Posterior cingulate gyrus (tissue), 11 donors: ENCODE data around the gene TMEM150A.
"Not testable (repeated sequence)": the region's sequence is repeated elsewhere in the genome, so short reads cannot be mapped to it uniquely, and the experiment has no call there.

Experiments
- DNase-seq, 10 donors: peaks; one replicate each; pipeline versions ENCODE4 v3.0.0 to v3.0.0-alpha.2; 2020 to 2021; ENCODE audit warnings: mixed read lengths in 3 of 10
- intact Hi-C: fragments of 100-400 bp; cut with DNase I; formaldehyde crosslinking; loops from one replicate; pipeline ENCODE4 v1.15.1; 2023

The TMEM150A gene, protein sequence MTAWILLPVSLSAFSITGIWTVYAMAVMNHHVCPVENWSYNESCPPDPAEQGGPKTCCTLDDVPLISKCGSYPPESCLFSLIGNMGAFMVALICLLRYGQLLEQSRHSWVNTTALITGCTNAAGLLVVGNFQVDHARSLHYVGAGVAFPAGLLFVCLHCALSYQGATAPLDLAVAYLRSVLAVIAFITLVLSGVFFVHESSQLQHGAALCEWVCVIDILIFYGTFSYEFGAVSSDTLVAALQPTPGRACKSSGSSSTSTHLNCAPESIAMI

DNA sequence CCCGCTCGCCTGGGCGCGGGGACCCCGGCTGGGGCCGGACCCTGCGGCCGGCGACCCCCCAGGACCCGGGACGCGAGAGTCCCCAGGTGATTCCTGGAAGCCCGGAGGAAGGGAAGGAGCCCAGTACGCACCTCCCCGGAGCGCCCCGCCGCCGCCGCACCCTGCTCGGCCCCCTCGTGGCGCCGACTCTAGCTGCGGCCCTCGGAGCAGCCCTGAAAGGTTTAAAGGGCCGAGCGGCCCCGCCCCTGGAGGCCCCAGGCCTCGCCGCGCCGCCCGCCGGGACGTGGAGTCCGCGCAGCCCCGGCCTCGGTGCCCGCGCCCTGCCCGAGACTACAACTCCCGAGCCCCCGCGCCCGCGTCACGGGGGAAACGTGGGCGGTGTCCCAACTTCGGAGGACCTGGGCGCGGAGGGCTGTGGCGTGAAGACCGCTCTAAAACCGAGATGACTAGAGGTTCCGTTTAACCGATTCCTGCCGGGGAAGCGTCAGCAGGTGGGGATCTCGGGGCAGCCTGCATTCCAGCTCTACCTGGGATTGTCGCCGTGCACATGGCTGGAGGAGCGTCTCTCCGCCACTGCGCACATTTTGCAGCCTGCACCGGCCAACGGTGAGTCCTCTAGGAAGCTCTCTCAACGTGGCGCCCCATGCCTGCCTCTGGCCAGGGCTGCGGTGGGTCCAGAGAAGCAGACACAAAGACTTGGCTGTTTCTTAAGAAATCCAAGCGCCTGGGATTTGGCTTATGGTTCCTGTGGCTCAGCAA lies at the start of gene TMEM150A:
Gene TMEM150A (minus strand): TSS at position 223 of the 759 bp plus-strand sequence. CDS start 750 bp downstream, outside the sequence.
- DNase-seq = peak; percentile 85 to 99 (median 94)
- intact Hi-C loops = no loop called here

DNA sequence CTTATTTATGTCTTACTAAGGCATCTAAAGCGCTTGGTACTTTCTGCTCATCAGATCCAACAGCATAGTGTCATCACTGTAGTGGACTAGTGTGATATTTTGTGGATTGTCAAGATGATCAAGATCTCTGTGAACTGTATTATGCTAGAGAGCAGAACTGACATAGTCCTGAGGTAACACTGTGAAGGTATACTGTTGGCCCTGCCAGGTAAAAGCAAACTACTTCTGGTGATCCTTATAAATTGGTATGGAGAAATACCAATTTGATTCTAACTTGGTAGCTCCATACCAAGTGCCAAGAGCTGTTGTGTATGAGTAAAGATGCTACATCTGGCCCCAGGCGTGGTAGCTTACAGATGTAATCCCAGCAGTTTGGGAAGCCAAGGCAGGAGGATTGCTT lies 49.6 kb upstream of the TMEM150A start:
- intact Hi-C loops = no loop called here

DNA sequence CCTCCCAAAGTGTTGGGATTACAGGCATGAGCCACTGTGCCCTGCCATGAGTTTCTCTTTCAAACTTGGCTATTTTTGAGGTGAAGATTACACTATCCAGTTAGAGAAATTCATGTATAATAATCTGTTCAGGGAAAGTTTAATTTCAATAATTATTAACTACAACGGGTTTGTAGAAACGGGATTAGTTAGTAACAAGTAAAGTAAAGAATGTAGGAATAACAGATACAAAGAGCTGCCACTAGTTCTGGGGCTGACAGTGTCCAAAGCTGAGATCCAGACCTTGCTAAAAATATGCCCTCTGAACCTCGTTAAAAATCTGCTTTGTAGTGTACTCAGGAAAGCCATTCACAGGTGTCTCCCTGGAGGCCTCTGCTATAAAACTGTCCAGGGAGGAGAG lies 48.6 kb upstream of the TMEM150A start:
- intact Hi-C loops = no loop called here
- DNase-seq = no peak

More for the DNA sequence above, 49.6 kb upstream of the TMEM150A start:
- no peak for DNase-seq

DNA sequence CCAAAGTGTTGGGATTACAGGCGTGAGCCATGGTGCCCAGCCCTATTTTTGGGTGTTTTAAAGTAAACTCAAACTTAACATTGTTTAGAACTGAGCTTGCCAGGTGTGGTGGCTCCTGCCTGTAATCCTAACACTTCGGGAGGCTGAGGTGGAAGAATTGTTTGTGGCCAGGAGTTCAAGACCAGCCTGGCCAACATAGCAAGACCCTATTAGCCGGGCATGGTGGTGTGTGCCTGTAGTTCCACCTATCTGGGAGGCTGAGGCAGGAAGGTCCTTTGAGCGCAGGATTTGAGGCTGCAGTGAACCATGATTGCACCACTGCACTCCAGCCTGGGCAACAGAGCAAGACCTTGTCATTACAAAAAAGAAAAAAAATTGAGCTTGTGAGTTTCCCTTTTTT lies 48.0 kb upstream of the TMEM150A start:
- intact Hi-C loops = no loop called here

DNA sequence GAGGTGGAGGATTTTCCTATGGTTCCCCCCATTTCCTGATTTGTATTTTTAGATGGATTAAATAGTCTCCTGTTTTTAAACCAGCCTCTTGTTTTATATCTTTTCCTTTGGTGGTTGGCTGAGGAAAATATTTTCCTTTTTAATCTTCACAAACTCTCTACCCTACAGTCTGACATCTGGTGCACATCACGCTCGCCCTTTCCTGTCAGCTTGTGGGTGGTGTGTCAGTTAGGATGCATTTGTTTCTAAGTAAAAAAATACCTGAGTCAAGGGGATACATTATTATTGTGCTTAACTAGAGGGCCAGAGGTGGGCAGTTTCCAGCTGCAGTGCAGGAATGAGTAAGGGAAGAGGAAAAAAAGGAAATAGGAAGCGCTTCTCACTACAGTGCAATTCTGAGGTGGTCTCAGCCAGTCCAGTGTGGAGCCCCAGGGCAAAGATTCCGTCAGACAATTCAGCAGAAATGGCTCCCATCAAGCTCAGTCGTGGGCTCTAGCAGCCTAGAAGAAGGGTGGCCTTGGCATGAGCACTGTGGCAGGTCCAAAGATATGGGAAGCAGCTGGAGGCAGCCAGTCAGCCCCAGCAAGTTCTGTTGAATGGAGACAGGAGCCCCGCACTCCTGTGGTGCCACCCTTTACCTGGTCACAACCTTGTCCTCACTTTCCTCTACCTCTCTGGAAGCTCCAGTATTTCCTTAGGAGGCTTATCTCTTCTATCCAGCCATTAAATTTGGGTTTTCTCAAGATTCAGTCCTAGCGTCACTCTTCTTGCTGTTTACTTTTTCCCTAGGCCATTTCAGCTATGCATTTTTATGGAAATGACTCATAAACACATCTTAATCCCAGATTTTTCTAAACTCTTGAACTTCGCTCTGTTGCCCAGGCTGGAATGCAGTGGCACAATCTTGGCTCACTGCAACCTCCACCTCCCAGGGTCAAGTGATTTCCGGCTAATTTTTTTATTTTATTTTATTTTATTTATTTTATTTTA lies 47.0 kb upstream of the TMEM150A start:
- intact Hi-C loops = no loop called here
- no peak for DNase-seq

More for the DNA sequence above, 48.0 kb upstream of the TMEM150A start:
- DNase-seq = no peak

DNA sequence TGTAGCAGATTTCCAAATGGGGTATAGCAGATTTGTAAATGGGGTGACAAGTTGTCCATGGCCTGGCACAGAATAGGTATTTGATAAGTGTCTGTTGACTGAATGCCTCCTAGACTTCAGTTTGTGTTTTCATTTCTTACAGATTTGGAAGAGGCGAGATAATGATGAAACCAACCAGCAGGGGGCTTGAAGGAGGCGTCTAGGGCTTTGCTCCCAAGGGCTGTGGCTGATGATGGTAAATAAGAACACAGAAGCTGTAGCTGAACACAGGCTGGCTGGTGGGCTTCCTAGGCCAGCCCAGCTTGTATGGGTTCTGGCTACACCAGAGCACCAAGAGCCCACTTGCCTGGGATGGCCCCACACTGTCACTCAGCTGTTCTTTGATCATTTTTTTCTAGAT lies 46.1 kb upstream of the TMEM150A start:
- peak in 1 of 10 donors; percentile 67 for DNase-seq
- intact Hi-C loops = no loop called here

DNA sequence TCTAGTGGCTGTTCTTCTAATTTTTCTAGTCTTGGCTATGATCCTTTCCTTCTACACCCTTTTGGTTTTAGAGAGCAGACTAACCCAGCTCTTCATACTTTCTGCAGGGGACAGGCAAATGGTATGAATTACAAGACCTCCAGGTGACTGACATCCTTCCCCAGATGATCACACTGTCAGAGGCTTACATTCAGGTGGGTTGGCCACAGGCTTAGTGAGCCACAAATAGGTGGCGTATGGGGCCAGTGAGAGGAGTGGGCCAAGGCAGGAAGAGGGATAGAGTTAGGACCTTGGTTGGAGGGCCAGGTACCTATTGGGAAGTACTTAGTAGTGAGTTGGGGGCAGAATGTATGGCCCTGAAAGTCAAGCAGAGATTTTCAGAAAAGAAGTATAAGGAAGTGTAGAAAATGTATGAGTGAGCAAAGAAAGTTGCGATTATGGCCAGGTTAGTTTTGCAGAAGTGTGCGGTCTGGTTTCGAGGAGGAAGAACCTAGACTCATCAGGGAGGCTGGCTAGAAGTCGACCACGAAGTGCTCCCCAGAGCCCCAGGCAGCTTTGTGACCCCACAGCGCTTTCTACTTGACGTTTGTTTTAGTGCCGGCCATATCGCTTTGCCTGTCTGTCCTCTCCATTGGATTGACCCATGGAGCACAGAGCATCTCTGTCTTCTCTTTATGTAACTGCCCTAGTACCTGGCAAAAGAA lies 45.5 kb upstream of the TMEM150A start:
- intact Hi-C loops = no loop called here
- no peak for DNase-seq

DNA sequence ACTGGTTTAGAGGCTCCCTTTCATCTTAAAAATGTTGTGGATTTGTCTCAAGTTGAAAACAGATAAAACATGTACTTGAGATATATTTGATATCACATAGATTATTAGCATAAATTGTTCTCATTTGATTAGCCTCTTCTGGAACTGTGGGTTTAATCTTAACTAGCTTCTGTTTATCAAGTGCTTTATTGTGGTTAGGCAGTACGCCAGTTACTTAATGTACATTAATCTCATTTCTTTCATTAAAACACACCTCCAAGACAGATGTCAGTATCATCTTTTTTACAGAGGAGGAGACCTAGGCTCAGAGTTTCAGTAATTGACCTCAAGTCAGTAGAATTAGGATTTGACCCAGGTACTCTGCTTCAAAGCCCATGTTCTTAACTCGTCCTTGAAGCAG lies 43.7 kb upstream of the TMEM150A start:
- DNase-seq = no peak
- intact Hi-C loops = no loop called here

DNA sequence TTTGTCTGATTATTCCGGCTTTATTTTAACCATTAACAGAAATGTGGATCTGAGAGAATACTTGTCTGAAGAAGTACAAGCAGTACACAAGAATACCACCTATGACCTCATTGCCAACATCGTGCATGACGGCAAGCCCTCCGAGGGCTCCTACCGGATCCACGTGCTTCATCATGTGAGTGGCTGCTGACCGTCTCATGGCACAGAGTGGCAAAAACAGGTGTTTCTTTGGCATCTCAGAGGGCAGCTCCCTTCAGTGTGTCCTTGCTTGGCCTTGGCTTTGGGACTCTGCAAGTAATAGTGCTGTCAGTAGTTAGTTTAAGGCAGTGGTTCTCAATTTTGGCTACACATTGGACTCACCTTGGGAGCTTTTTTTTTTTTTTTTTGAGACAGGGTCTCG lies 42.4 kb upstream of the TMEM150A start:
- intact Hi-C loops = no loop called here
- no peak for DNase-seq

DNA sequence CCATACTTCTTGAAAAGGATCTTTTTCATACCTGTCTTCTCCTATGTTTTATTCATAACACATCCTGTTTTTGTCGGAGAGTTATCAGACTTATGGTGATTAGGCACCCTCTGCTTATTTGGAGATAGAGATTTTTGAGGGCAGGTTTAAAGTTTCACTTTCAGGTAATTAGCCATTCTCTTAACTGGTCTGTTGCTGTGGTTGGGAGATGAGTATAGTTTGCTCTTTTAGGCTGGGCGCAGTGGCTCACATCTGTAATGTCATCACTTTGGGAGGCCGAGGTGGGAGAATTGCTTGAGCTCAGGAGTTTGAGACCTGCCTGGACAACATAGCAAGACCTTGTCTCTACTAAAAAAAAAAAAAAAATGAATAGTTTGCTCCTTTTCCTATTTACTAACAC lies 40.2 kb upstream of the TMEM150A start:
- no peak for DNase-seq
- intact Hi-C loops = no loop called here

DNA sequence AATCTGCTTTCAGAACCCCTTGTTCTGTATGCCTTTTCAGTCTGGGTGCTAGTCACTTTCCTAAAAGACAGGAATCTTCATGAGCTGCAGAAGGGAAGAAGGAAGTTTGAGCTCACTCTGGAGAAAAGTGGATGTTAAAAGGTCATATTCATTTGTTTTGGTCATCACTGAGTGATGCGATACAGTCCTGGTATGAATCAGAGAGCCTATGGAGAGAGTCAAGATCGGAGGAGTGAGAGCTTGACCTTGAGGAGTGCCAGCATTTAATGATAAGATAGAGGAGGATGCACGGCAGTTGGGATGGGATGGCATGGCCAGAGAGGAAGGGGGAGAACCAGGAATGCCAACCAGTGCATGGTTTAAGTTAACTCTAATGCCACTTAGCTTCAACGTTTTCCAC lies 33.1 kb upstream of the TMEM150A start:
- no peak for DNase-seq
- intact Hi-C loops = loop anchor here (2.0 to 10.0 kb wide), 2 partner anchors 179 to 469 kb away; partner anchors contain the start of genes POLR1A and PTCD3

DNA sequence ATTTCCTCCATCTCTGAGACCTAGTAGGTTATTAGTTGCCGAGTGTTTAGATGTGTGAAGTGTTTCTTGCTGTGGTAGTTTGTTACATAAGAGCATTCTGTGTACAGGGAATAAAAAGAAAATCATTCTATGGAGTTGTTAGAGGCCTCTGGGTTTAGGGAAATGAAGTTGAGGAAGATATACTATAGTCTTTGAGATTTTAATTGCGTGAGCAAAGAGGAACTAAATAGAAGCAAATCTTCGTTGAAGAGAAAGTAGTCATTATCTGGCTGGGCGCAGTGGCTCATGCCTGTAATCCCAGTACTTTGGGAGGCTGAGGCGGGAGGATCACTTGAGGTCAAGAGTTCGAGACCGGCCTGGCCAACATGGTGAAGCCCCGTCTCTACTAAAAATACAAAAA lies 32.5 kb upstream of the TMEM150A start:
- intact Hi-C loops = loop anchor here (10.0 kb wide), 1 partner anchor 470 kb away; the partner anchor contains the start of genes POLR1A and PTCD3

DNA sequence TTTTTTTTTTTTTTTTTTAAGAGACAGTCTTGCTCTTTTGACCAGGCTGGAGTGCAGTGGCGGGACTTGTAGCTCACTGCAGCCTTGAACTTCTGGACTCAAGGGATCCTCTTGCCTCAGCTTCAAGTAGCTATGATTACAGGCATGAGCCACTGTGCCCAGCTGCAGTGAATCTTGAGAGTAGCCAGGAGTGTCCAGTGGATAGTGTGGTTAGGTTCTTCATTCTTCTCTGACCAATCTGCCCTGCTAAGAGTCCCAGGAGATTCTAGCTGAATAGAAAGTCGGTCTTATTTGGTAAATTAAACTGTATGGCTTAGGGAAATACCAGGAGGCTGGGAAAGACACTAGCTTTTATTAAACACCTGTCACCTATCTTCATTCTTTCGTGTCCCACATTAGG lies 28.8 kb upstream of the TMEM150A start:
- intact Hi-C loops = loop anchor here (10.0 kb wide), 1 partner anchor 473 kb away; the partner anchor contains the start of genes POLR1A and PTCD3
- no peak for DNase-seq

More for the DNA sequence above, 32.5 kb upstream of the TMEM150A start:
- DNase-seq = no peak

DNA sequence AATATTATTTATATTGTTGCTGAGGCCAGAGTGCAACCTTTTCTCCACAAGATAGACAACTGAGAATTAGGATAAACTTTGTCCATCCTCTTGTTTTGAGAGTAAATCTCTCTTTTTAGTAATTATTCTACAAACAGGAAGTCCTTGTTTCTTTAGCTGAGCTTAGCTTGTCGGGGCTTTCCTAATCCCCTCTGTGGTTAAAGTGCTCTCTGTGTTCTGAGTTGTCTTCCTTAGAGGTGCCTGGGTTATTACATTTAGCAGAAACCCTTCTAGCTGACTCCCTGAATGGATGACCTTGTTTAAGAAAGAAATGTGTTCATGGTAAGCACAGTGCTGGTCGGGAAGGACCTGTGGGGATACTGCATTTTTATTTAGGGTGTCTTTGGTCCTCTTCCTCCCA lies 26.2 kb upstream of the TMEM150A start:
- DNase-seq = no peak
- intact Hi-C loops = no loop called here

DNA sequence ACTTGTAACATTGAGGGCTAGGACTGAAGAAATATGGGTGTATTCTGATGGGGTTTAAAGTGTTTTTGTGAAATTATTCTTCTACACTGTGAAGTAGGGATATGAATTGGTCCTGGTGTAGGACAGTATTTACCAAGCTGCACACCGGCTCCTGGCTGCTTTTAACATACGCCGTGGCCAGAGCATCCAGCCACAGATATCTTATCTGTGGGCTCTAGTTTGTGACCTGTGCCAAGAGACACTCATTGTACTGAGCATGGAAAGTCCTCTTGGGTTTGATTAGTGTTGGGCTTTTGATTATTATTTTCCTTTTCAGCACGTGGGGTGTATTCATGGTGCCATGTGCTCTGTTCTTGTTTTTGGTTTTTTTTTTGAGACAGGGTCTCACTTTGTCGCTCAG lies 21.5 kb upstream of the TMEM150A start:
- no peak for DNase-seq
- intact Hi-C loops = no loop called here

DNA sequence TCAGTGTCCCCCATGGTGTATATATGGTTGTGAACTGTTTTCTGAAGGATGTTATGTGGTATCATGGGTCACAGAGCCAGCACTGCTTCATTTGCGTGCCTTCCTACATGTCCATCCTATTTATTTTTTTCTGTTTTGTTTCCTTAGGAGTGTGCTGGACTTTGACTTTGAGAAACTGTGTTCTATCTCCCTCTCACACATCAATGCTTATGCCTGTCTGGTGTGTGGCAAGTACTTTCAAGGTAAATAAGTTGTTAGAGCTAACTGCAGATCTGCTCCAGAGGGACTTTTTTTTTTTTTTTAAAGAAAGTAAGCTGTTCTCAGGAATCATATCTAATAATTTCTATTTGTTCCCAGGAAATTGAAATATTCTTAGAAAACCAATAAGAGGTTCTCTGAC lies 18.8 kb upstream of the TMEM150A start:
- intact Hi-C loops = no loop called here
- no peak for DNase-seq

DNA sequence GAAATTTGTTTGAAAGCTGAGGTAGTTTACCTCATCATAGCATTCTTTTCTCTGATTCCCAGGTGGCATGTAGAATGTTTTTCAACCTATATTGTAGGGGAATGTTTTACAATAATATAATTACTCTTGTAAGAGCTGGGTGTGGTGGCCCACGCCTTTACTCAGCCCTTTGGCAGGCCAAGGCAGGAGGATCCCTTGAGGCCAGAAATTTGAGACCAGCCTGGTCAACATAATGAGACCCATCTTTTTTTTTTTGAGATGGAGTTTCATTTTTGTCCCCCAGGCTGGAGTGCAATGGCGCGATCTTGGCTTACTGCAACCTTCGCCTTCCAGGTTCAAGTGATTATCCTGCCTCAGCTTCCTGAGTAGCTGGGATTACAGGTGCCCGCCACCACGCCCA lies 17.1 kb upstream of the TMEM150A start:
- intact Hi-C loops = no loop called here

DNA sequence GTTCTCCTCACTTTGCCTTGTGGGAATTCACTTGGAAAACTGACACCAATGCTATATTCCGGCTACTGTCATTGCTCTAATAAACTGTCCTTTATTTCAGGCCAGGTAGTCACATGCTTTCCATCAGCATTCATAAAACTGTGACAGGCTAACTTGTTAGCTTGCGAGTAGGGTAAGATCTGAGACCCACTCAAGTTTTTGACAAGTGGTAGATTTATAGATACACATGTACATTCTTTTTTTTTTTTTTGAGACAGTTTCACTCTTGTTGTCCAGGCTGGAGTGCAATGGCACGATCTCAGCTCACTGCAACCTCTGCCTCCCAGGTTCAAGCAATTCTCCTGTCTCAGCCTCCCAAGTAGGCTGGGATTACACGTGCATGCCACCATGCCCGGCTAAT lies 15.2 kb upstream of the TMEM150A start:
- DNase-seq, intact Hi-C loops: not testable (repeated sequence)

More for the DNA sequence above, 17.1 kb upstream of the TMEM150A start:
- DNase-seq = no peak

DNA sequence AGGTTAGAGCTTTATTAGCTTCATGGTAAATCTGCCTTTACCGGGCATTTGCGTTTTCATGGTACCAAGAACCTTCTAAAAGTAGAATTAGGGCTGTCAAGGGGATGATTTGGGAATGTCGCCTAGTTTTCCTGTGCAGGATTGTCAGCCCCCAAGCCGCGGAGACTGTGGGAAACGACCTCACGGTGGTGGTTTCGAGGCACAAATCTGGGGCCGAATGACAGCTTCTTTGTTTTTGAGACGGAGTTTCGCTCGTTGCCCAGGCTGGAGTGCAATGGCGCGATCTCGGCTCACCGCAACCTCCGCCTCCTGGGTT lies 12.9 kb upstream of the TMEM150A start:
- intact Hi-C loops = no loop called here
- DNase-seq = peak in 1 of 10 donors; percentile 15

DNA sequence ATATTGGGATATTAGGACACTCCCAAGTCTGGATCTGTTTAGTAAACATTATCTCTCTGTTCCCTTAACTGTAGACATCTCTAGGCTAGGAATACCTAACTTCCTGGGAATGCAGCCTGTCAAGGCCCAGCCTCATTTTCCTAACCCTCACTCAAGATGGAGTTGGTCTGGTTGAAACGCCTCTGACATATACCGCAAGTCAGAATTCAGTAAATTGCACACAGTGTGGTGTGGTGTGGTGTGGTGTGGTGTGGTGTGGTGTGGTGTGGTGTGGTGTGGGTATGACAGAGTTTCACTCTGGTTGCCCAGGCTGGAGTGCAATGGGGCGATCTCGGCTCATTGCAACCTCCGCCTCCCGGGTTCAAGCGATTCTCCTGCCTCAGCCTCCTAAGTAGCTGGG lies 12.3 kb upstream of the TMEM150A start:
- DNase-seq = peak in 1 of 10 donors; percentile 27
- intact Hi-C loops = not testable (repeated sequence)
